ENCODE data around the gene GLRX3.
A peak's percentile ranks its signal among the peaks of the same experiment; 100 is the strongest.

GLRX3 gene

DNA sequence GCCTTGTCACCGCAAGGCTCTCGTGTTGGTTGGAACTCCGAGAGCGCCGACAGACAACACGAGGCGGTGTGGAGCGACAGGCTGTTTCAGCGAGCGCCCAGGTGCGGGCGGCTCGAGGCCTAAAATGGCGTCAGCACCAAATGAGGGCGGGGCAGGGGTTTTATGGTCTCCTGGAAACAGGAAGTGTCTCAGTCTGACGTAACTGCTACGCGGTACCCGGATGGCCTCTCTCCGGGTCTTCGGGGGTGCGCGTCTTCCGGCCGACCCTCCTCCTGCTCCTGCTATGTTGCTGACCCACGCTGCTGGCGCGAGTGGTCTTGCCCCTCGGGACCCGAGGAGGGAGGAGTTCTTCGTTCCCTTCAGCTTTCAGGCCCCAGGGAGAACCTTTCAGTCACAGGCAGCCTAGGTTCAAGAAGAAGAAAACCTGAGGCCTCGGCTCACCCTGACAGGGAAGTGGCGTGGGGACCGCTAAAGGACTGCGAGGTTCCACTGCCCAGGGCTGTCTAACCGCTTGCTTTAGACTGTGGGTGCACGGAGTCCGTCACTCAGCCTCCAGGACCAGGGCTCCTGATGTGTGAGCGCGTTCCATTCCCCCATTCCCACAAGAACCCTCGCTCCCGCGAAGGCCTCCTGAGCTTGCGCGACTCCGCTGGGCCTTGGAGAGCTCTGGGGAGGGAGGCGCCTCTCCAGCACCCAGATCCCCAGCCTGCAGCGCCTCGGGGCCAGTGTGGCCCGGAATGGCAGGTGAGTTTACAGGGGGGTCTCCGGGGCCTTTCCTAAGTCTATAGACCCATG is 77.3 kb downstream of the GLRX3 start:
- DNase-seq = no peak

GRCh38 chr10:130214431-130214830 is 78.2 kb downstream of the GLRX3 start:
- no peak for DNase-seq

DNA sequence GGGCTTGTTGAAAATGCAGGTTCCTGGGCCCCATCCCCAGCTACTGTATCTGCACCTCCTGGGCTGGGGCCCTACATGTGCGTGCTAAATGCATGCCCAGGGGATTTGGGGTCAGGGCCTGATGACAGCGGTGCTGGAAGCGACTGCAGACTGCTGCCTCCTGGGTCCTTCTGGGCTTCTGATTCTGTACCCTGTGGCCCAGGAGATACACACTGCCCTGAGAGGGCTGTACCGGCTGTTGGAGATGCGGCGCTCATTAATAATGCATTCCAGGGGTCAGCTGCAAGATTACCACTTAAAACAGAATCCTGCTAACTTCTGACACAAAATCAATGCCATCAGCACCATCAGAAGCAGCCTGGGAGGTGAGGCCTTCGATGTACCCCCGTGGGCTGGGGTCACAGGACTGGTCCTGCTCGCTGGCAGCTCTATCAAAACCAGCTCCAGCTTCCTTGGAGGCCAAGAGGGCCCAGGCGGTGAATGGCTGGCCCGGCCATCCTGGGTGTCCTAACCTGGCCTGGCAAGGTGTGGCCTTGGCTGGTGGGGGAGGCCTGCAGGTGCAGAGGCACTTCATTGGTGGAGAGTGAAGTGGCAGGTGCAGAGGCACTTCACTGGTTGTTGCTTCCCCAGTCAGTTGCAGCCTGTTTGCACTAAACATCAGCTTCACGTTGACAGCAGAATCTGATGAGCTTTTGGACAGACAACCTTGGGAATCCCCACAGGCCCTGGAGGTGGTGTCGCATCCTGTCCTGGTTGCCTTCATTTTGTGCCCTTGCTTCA is 79.2 kb downstream of the GLRX3 start:
- peak; percentile 52 for DNase-seq

DNA sequence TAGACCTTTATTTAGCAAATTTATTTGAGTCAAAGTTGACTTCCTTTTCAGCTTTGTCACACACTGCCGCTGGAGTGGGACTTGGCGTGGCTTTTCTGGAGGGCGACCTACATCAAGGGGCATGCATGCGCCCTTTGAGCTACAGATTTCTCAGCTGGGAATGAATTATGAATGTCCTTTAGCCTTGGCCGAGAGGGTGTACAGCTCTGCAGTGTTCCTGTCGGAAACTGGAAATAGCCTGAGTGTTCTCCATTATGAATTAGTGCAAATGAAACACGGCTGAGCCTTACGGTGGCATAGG is 79.7 kb downstream of the GLRX3 start:
- DNase-seq = peak; percentile 8

DNA sequence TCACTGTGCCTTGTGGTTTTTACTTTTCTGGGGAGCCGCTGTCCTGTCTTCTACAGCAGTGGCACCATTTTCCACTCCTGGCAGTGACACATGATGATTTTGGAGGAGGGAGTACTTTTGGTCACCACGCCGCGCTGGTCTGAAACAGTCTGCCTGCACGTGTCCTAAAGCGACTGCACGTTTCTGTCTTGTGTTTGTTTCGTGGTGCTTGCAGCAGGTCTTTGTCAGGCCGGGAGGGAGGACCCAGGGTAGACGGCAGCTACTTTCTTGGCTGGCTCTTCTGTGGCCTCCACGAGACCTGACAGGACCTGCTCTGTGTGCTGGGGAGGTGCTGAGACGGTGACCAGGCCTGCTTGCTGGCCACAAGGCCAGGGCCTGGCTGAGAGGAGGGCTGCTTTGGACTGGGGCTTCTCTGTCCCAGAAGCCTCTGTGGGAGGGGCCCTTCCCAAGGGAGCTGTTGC is 82.0 kb downstream of the GLRX3 start:
- peak; percentile 42 for DNase-seq

- peak; percentile 58 for DNase-seq
These were observed 82.7 kb downstream of the GLRX3 start for GRCh38 chr10:130218936-130219335.

GRCh38 chr10:130220251-130221185 is 84.3 kb downstream of the GLRX3 start:
- peak; percentile 53 for DNase-seq

DNA sequence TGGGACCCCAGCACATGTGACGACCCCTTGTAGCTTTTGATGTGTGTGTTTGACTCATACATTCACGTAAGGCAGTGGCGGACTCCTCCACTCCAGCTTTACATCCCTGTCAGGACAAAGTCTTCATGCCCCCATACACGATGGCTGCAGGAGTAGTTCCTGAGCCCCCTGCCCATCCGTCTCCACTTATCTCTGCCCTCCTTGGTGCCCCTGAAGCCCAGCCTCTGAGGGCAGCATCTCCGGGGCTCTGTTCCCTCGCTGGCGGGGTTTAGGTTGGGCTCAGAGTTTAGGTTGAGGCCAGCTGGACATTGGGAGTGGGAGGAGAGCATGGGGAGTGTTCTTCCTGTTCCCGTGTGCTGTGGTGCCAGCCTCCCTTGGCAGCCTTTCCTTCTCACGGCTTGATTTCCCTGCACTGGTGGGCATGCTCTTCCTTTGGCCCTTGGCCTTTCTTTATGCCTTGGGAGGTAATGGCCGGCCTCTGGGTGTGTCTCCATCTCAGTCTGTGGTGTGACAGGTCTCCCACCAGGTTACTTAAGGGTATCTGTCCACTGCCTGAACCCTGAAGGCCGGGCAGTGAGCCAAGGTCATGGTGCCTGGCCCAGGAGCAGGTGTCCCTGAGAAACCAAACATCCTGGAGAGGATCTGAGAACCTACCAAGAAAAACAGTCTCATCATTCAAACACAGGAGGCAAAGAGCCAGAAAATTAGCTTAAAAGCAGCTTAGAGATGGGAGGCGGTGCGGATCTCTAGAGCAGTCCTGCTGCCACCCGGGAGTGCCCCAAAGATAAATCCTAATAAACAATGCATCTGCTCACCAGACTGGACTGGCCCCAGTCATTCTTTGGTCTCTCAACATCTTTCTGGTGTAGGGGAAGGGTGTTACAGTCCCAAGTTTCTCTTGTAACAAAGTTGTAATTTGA is 85.5 kb downstream of the GLRX3 start:
- peak; percentile 42 for DNase-seq

DNA sequence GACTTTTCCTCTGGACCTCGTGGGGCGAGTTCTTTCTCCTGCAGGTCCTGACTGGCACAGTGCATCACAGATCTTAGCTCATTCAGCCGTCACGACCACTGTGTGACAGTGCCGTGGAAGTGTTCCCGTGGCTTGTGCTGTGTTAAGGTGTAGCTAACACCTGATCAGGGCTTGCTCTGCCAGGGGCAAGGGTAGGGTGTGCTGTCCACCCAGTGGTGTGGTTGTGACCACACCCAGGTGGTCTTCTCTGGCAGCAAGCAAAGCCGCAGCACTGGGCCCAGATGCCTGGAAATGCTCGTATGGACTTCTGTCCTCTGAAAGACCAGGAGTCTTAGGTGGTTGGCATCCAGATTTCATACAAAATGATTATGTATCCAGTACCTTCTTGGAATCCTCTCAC is 86.2 kb downstream of the GLRX3 start:
- peak; percentile 54 for DNase-seq

DNA sequence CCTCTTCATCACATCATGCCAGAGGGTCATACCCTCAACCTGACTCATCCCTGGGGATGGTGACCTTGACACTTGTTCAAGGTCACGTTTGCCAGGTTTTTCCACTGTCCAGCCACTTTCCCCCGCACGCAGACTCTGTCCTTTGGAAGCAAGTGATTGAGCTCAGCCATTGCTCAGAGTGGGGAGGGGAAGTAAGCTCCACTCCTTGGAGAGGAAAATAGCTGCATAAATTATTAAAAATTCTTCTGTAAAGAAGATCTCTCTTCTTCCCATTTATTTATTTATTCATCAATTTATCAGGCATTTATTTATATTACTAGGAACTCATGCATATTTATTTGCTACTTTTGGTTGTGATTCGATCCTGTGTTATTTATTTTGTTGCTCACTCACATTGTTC is 88.0 kb downstream of the GLRX3 start:
- DNase-seq = peak; percentile 6

DNA sequence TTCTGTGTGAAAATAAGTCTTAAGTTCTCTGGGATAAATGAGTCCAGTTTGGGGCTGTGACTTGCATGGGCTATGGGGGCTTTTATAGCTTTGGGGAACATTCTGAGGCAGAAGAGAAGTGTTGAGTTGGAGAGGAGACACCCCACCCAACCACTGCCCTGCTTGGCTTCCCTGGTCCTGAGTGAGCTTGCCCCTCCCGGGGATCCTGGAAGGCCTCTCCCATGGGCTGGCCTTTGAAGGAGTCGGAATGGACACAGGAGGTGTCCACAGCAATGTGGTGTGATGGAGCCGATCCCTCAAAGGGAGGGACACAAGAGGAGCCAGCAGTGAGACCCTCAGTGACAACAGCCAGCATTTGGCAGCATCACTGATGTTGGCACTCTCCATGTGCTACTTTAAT is 89.8 kb downstream of the GLRX3 start:
- DNase-seq = no peak

- no peak for DNase-seq
These were observed 91.7 kb downstream of the GLRX3 start for GRCh38 chr10:130227883-130228282.

All from activated effector memory CD4-positive, alpha-beta T cell treated with anti-CD3 and anti-CD28 coated beads, Interleukin-2, amount 50 U/mL, for 16 hours (primary cell).